ENCODE data around the gene IRF6. TPM values are rescaled to one million over a fixed set of nuclear protein-coding genes. Genes with fewer than 3 reads are reported as not detected.

Gene IRF6
- total RNA-seq, 1 experiment from 2014 or later: 44.1 TPM

- Mint-ChIP-seq H3K4me3 (ENCODE audit: low read depth, unreplicated experiment) (no peak overlapping the region), H3K9me3 (ENCODE audit: low read depth, unreplicated experiment) (no peaks in the 10 kb centered on the region), H3K4me1 (ENCODE audit: low read depth, unreplicated experiment) (peaks cover 4% of the 10 kb centered on the region), H3K36me3 (ENCODE audit: insufficient read depth, unreplicated experiment) (no peaks in the 10 kb centered on the region), H3K27me3 (ENCODE audit: unreplicated experiment) (no peaks in the 10 kb centered on the region), H3K27ac (ENCODE audit: unreplicated experiment) (no peak overlapping the region)
- no peak for TF ChIP-seq CTCF (IDR thresholded peaks at IDR 0.05; ENCODE audit: unreplicated experiment)
- no TSS peak for BruUV-seq (replicated peaks)
- CTCF ChIA-PET: no interaction called here
- intact Hi-C loops (cut with micrococcal nuclease; ENCODE audit: unreplicated experiment): no loop called here
- DNase-seq: no peak
These were observed 11.7 kb upstream of the IRF6 start for GRCh38 chr1:209817691-209818090.

- H3K9me3 Mint-ChIP-seq (ENCODE audit: low read depth, unreplicated experiment): no peaks in the 10 kb centered on the region
- CTCF ChIA-PET: no interaction called here
- DNase-seq: no peak
- no TSS peak for BruUV-seq (replicated peaks)
- no peaks in the 10 kb centered on the region for H3K4me1 Mint-ChIP-seq (ENCODE audit: low read depth, unreplicated experiment)
- H3K4me3 Mint-ChIP-seq (ENCODE audit: low read depth, unreplicated experiment): no peak overlapping the region
- no peak overlapping the region for H3K27ac Mint-ChIP-seq (ENCODE audit: unreplicated experiment)
- intact Hi-C loops (cut with micrococcal nuclease; ENCODE audit: unreplicated experiment): no loop called here
- no peak for TF ChIP-seq CTCF (IDR thresholded peaks at IDR 0.05; ENCODE audit: unreplicated experiment)
- H3K36me3 Mint-ChIP-seq (ENCODE audit: insufficient read depth, unreplicated experiment): no peaks in the 10 kb centered on the region
- no peaks in the 10 kb centered on the region for H3K27me3 Mint-ChIP-seq (ENCODE audit: unreplicated experiment)
These were observed 11.0 kb upstream of the IRF6 start for GRCh38 chr1:209816923-209817322.

GRCh38 chr1:209815931-209816341 is 10.0 kb upstream of the IRF6 start:
- DNase-seq: no peak
- intact Hi-C loops (cut with micrococcal nuclease; ENCODE audit: unreplicated experiment): no loop called here
- no peak overlapping the region for H3K27ac Mint-ChIP-seq (ENCODE audit: unreplicated experiment)
- H3K4me1 Mint-ChIP-seq (ENCODE audit: low read depth, unreplicated experiment): no peaks in the 10 kb centered on the region
- no peaks in the 10 kb centered on the region for H3K36me3 Mint-ChIP-seq (ENCODE audit: insufficient read depth, unreplicated experiment)
- no peaks in the 10 kb centered on the region for H3K9me3 Mint-ChIP-seq (ENCODE audit: low read depth, unreplicated experiment)
- H3K27me3 Mint-ChIP-seq (ENCODE audit: unreplicated experiment): no peaks in the 10 kb centered on the region
- H3K4me3 Mint-ChIP-seq (ENCODE audit: low read depth, unreplicated experiment): no peak overlapping the region
- CTCF ChIA-PET: interaction anchor here (0.6 to 1.2 kb wide), 2 partner anchors 8 to 83 kb away, joined by 3 read pairs; no protein-coding TSS in a partner anchor
- no peak for TF ChIP-seq CTCF (IDR thresholded peaks at IDR 0.05; ENCODE audit: unreplicated experiment)
- BruUV-seq (replicated peaks): no TSS peak

GRCh38 chr1:209815490-209815889 is 9.5 kb upstream of the IRF6 start:
- Mint-ChIP-seq H3K27me3 (ENCODE audit: unreplicated experiment) (no peaks in the 10 kb centered on the region), H3K9me3 (ENCODE audit: low read depth, unreplicated experiment) (no peaks in the 10 kb centered on the region), H3K4me1 (ENCODE audit: low read depth, unreplicated experiment) (no peaks in the 10 kb centered on the region), H3K36me3 (ENCODE audit: insufficient read depth, unreplicated experiment) (no peaks in the 10 kb centered on the region), H3K27ac (ENCODE audit: unreplicated experiment) (no peak overlapping the region), H3K4me3 (ENCODE audit: low read depth, unreplicated experiment) (no peak overlapping the region)
- BruUV-seq (replicated peaks): no TSS peak
- TF ChIP-seq CTCF (IDR thresholded peaks at IDR 0.05; ENCODE audit: unreplicated experiment): no peak
- CTCF ChIA-PET: interaction anchor here (1.2 kb wide), 1 partner anchor 9 kb away, joined by 3 read pairs; no protein-coding TSS in a partner anchor
- intact Hi-C loops (cut with micrococcal nuclease; ENCODE audit: unreplicated experiment): no loop called here
- no peak for DNase-seq
